Measurements from ENCODE around the gene RASD2.
"Not testable (repeated sequence)": the region's sequence is repeated elsewhere in the genome, so short reads cannot be mapped to it uniquely, and the experiment has no call there.

The RASD2 gene

DNA sequence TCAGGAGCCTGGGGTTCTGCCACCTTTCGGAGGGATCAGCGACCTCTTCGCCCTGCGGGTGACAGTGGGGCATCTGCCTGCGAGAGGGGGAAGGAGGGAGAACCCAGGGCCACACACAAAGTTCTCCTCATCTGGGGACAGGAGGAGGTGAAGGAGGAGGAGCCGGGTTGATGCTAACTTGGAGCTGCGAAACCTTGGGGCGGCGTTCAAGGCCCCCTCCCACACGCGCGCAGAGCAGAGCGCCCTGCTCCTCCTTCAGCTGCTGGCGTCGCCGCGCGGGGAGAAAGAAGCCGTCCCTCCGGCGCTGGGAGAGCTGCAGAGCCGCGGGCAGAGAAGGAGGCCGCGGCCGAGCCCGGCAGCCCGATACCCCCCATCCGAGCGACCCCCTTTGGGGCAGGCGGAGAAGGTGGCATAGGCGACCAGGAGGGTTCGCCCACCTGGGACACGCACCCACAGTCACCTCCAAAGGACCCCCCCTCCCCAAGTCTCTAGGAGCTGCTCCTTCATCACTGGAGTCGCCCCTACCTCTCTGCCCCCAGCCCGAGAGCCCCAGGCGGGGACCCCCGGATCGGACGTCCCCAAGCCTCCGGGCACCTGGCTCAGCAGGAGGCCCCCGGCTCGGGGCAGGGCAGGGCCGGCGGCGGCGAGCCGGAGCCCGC is at the start of gene RASD2:
Gene RASD2 (plus strand): TSS at position 237 of the 659 bp plus-strand sequence. CDS start 5,979 bp downstream, outside the sequence.
- no peak for DNase-seq (ENCODE audit: low spot score)

GRCh38 chr22:35491061-35491907 is 49.3 kb upstream of the RASD2 start:
- not testable (repeated sequence) for DNase-seq (ENCODE audit: low spot score)

GRCh38 chr22:35491908-35492380 is 48.7 kb upstream of the RASD2 start:
- DNase-seq (ENCODE audit: low spot score): no peak

DNA sequence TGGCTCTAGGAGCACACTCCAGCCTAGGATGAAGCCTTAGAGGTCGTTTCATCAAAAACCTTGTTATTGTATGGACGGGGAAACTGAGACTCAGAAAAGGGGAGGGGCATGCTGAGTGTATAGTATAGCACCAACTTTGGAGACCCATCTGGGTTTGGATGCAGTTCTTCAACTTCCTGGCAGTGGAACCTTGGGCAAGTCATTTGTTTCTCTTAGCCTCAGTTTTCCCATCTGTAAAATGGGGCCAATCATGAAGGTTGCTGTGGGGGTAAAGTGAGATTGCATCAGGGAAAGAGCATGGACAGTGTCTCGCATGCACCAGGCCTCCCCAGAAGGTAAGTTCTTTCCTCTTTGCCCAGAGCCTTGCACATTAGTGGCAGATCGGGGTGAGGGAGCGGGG is 47.6 kb upstream of the RASD2 start:
- no peak for DNase-seq (ENCODE audit: low spot score)

GRCh38 chr22:35495711-35496110 is 44.9 kb upstream of the RASD2 start:
- not testable (repeated sequence) for DNase-seq (ENCODE audit: low spot score)

GRCh38 chr22:35496768-35497312 is 43.8 kb upstream of the RASD2 start:
- DNase-seq (ENCODE audit: low spot score): no peak

- no peak for DNase-seq (ENCODE audit: low spot score)
Observed at GRCh38 chr22:35498026-35498800, 42.4 kb upstream of the RASD2 start.

- DNase-seq (ENCODE audit: low spot score): no peak
Observed at GRCh38 chr22:35502836-35503235, 37.8 kb upstream of the RASD2 start.

DNA sequence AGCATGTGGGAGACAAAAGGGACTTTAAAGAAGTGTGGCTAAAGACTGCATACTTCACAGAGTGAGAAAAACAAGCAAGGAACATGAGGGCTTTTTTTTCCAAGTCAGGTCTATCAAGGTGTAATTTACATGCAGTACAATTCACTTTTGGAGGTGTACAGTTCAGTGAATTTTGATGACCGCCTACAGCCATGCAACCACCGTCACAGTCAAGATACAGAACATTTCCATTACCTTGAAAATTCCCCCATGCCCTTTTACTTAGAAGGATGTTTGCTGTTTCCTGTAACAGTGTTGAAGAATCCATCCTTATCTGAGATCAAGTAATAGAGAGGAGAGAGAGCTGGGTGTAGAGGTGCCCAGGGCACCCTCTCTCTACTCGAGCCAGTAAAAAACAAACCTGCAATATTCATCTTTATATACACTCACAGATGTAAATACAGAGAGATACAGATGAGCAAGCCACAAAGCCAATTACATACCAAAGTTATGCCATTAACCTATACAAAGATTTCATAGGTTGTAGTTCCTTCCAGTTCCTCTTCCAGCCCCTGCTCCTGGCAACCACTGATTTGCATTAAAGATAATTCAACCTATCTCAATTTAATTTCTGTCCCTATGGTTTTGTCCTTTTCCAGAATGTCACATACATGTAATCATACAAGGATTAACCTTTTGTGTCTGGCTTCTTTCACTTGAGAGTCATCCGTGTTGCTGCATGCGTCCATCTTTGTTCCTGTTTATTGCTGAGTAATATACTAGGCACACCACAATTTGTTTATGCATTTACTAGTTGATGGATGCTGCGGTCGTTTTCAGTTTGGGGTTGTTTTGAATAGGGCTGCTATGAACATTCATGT is 35.0 kb upstream of the RASD2 start:
- no peak for DNase-seq (ENCODE audit: low spot score)

- DNase-seq (ENCODE audit: low spot score): no peak
Observed at GRCh38 chr22:35506259-35506570, 34.4 kb upstream of the RASD2 start.

DNA sequence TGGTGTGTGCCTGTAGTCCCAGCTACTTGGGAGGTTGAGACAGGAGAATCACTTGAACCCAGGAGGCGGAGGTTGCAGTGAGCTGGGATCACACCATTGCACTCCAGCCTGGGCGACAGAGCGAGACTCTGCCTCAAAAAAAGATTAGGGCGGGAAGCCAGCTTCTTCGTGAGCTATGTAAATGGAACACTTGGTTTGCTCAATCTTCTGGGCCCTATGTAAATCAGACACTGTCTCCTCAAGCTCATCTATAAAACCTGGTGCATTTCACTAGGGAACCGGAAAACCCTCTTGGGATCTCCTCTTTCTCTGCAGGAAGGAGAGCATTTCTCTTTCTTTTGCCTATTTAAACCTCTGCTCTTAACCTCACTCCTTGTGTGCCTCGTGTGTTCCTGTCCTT is 32.8 kb upstream of the RASD2 start:
- DNase-seq (ENCODE audit: low spot score): not testable (repeated sequence)

DNA sequence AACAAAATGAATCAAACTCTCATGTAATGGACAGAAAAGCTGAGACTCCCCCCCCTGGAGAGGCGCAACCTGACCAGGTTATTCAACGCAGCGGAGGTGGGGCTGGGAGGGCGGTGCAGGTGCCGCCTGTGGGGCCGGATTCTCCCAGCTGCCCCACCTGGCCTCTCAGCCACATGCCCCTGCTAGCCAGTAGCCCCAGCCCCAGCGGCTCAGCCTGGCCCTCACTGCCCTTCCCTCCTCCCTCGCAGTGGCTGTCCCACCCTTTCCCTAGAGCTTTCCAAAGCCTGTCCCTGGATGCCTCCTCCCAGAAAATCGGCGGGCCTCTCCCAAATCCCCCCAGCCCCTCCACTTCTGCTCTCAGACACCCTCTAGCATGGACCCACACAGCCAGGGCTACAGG is 31.2 kb upstream of the RASD2 start:
- DNase-seq (ENCODE audit: low spot score): no peak

DNA sequence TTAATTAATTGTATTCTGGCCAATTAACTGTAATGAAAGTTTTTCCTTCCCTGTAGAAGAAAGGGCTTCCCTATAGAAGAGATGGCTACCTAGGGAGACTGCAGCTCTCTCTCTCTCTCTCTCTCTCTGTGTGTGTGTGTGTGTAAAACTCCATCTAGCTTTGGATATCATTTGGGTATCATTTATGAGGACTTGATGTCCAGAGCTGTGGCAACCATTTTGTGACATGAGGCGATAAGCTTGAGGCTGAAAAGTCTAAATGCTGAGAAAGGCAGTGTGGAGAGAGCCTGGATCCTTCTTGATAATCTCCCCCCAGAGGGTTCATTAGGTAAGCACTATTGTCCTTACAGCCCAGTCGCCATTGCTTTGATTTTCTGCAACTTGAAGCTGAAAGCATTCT is 30.7 kb upstream of the RASD2 start:
- no peak for DNase-seq (ENCODE audit: low spot score)

GRCh38 chr22:35510481-35510934 is 30.1 kb upstream of the RASD2 start:
- DNase-seq (ENCODE audit: low spot score): no peak

DNA sequence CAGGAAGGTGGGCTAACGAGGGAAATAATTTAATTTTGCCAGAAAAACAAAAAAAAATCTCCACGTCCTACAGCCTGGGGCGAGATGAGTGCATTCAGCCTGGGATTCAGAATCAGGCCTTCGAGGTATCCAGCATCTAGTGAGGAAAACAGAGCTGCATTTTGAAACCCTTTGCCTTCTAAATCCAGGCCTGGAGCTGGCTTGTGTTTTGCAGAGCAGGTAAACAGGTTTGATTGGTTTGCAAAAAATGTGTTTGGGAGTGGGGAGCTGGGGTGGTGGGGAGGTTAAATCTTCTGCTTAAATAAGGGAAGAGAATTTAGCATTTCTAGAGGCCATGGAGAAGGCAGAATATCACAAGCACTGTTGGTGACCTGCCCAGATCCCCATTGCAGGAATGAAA is 29.7 kb upstream of the RASD2 start:
- DNase-seq (ENCODE audit: low spot score): no peak

DNA sequence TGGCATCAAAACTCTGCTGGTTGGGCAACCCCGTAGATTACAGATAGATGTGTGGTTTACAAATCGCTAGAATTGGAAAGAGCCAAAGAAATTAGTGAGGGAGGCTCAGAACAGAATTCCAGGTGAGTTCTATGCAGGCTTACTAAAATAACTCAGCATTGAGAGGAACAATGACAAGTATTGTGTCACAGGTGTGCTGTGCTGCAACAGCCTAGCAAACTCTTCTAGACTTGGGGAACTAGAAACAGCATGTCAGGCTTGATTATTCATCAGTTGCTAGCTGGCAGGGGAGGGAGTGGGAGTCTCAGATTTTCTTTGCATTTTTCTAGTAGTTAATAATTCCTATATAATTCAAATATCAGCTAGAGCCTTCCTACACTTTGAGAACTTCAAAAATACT is 26.3 kb upstream of the RASD2 start:
- DNase-seq (ENCODE audit: low spot score): no peak

DNA sequence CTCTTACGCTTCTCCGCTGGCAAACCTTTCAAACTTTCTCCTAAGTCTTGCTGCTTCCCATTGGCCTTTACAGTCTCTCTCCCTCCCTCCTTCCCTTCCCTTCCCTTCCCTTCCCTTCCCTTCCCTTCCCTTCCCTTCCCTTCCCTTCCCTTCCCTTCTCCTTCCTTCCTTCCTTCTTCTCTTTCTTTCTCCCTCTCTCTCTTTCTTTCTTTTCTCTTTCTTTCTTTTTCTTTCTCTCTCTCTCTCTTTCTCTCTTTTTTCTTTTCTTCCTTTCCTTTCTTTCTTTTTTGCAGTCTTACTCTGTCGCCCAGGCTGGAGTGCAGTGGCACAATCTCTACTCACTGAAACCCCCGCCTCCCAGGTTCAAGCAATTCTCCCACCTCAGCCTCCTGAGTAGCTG is 24.7 kb upstream of the RASD2 start:
- DNase-seq (ENCODE audit: low spot score): not testable (repeated sequence)

DNA sequence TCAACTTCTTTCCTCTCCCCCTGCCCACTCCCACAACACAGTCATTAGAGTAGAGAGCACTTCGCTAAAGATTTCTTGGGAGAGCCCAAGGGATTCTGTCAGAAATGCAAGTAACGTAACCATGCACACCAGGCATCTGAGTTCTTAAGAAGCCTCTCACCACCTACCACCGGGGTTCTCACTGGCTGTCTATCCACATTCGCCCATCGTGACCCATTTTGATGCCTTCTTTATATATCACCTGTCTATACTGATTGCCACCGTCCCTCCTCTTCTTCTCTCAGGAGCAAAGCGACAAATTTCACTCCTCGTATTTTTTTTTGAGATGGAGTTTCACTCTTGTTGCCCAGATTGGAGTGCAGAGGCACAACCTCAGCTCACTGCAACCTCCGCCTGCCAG is 23.9 kb upstream of the RASD2 start:
- DNase-seq (ENCODE audit: low spot score): no peak

- no peak for DNase-seq (ENCODE audit: low spot score)
Observed at GRCh38 chr22:35517207-35517606, 23.4 kb upstream of the RASD2 start.

- no peak for DNase-seq (ENCODE audit: low spot score)
Observed at GRCh38 chr22:35517769-35518530, 22.7 kb upstream of the RASD2 start.

DNA sequence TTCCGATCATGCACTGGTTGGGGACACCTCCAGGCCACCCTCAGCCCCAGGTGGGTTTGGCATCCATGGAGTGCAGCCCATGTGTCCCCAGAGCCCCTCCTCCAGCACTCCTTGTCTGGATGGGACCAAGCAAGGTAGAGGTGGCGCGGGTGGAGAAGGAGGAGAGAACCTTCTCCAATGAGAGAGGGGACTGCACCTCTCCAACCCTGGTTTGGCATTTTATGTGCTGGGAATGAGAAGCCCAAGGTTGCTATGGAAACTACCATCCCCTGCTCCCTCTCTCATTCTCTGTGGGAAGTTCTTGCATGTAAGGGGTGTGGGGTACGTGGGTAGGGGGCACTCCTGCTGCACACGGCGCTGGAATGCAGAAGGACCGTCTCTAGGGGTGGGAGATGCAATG is 21.8 kb upstream of the RASD2 start:
- no peak for DNase-seq (ENCODE audit: low spot score)
